Ectodermal cell (in vitro differentiated cells): Measurements from ENCODE around the gene KRTAP2-3.

Experiments used
- H3K27ac ChIP-seq: 2 replicates; pipeline ENCODE4 v1.7.0; 2013; ENCODE audit warnings: mild to moderate bottlenecking, low read depth, low read length; ENCODE audit not compliant: insufficient read depth, poor library complexity, severe bottlenecking
- H3K27me3 ChIP-seq: 2 replicates; pipeline ENCODE4 v1.7.0; 2013; ENCODE audit warnings: mild to moderate bottlenecking, low read length; ENCODE audit not compliant: insufficient read depth, control insufficient read depth, poor library complexity, severe bottlenecking
- H3K36me3 ChIP-seq: one replicate; pipeline ENCODE4 v1.7.0; 2013; ENCODE audit warnings: low read length; ENCODE audit not compliant: control insufficient read depth, insufficient read depth
- H3K4me1 ChIP-seq: one replicate; pipeline ENCODE4 v1.7.0; 2013; ENCODE audit warnings: low read length; ENCODE audit not compliant: control insufficient read depth, insufficient read depth
- H3K4me3 ChIP-seq: 2 replicates; pipeline ENCODE4 v1.7.0; 2013; ENCODE audit warnings: low read depth, low read length, control low read depth; ENCODE audit not compliant: insufficient read depth
- H3K9me3 ChIP-seq: 2 replicates; pipeline ENCODE4 v1.7.0; 2013; ENCODE audit warnings: mild to moderate bottlenecking, low read length, moderate library complexity; ENCODE audit not compliant: control insufficient read depth
- WGBS, 2 experiments: methylation state at CpG; one replicate each; pipeline ENCODE4 v1.1.7; 2013; ENCODE audit warnings: missing lambda C conversion rate in 2 of 2; 5-methylcytosine and 5-hydroxymethylcytosine counted together

The KRTAP2-3 gene

DNA sequence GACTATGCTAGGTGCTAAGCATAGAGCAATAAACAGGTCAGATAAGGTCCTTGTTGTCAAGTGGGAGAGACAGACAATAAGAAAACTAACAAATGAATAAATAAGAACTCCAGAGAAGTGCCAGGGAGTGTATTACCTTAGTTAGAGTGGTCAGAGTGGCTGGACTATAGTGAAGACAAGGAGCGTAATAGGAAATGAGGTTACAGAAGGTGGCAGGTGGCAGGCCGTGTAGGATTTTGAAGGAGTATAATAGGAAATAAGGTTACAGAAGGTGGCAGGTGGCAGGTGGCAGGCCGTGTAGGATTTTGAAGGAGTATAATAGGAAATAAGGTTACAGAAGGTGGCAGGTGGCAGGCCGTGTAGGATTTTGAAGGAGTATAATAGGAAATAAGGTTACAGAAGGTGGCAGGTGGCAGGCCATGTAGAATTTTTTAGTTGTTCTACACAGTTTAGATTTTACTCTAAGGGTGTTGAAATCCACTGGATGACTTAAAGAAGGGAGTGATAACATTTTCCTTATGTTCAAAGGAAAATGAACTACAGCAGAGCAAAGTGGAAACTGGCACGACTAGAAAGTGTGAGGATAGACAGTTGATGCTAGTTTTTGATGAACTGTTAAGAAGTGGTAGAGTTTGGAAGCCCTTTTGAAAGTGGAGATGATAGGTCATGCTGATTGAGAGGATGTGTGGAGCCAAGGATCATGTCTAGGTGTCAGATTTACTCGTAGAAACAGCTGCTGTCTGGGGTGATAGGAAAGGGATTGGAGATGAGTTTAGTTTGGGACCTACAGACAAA lies 47.4 kb downstream of the KRTAP2-3 start:
- no peaks in the 10 kb centered on the region for H3K27me3 ChIP-seq
- no peaks in the 10 kb centered on the region for H3K36me3 ChIP-seq
- WGBS, 2 experiments, result 89 to 92% methylated on average over 6 of the region's 6 CpGs
- no peaks in the 10 kb centered on the region for H3K9me3 ChIP-seq
- H3K27ac ChIP-seq, result no peak overlapping the region
- no peak overlapping the region for H3K4me3 ChIP-seq
- peaks cover 6% of the 10 kb centered on the region for H3K4me1 ChIP-seq

- no peaks in the 10 kb centered on the region for H3K9me3 ChIP-seq
Measured at GRCh38 chr17:41010441-41010840, 49.5 kb downstream of the KRTAP2-3 start.

GRCh38 chr17:41009936-41010335 lies 50.0 kb downstream of the KRTAP2-3 start:
- Histone ChIP-seq H3K27ac (peak overlapping the region; percentile 28), H3K4me1 (peaks cover 6% of the 10 kb centered on the region), H3K27me3 (no peaks in the 10 kb centered on the region), H3K4me3 (no peak overlapping the region), H3K36me3 (no peaks in the 10 kb centered on the region), H3K9me3 (no peaks in the 10 kb centered on the region)
- WGBS, 2 experiments, result 100% methylated on average over 1 of the region's 1 CpG; no CpG with 5 or more reads in 1 of the 2 experiments

More at GRCh38 chr17:41010441-41010840, 49.5 kb downstream of the KRTAP2-3 start:
- Histone ChIP-seq H3K36me3 (no peaks in the 10 kb centered on the region), H3K4me1 (peaks cover 6% of the 10 kb centered on the region), H3K27ac (no peak overlapping the region), H3K27me3 (no peaks in the 10 kb centered on the region), H3K4me3 (no peak overlapping the region)

DNA sequence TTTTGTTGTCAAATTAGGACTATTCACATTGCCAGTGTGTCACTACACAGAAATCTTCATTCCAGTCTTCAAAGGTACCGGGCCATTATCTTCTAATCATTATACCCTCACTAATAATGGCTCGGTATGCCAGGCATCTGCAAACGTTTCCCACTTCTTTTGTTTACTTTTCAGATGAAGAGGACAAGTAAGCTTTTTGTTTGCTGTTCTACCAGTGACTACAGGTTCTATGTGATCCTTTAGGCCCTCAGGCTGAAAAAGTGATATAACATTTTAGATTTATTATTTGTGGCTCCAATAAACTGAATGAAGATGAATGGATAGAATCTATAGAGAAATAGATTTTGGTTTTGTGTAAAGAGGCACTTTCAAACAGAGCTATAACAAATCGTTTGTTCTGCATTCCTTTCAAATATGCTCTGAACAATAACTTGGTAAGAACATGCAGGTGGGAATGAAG lies 50.6 kb downstream of the KRTAP2-3 start:
- WGBS, 2 experiments, result 66 to 72% methylated on average over 4 of the region's 4 CpGs
- Histone ChIP-seq H3K27ac (no peak overlapping the region), H3K4me3 (no peak overlapping the region), H3K36me3 (no peaks in the 10 kb centered on the region), H3K4me1 (peaks cover 6% of the 10 kb centered on the region), H3K9me3 (no peaks in the 10 kb centered on the region), H3K27me3 (no peaks in the 10 kb centered on the region)
